Mucosa of rectum (tissue), 2 donors: ENCODE measurements around the gene TTC39A.

Source experiments
- H3K27ac ChIP-seq, 2 donors: one replicate each; pipeline ENCODE4 v1.7.0; 2013; ENCODE audit warnings: inconsistent platforms in 2 of 2, low read depth in 2 of 2, low read length in 2 of 2
- H3K27me3 ChIP-seq, 2 donors: one replicate each; pipeline ENCODE4 v1.7.0; 2013; ENCODE audit warnings: low read length in 2 of 2; ENCODE audit not compliant: control insufficient read depth in 2 of 2, insufficient read depth in 2 of 2
- H3K36me3 ChIP-seq, 2 donors: one replicate each; pipeline ENCODE4 v1.7.0; 2013; ENCODE audit warnings: low read length in 2 of 2; ENCODE audit not compliant: control insufficient read depth in 2 of 2, insufficient read depth in 2 of 2
- H3K4me1 ChIP-seq, 2 donors: one replicate each; pipeline ENCODE4 v1.7.0; 2013; ENCODE audit warnings: low read length in 2 of 2, mild to moderate bottlenecking in 1 of 2; ENCODE audit not compliant: control insufficient read depth in 2 of 2, insufficient read depth in 2 of 2
- H3K4me3 ChIP-seq, 2 donors: one replicate each; pipeline ENCODE4 v1.7.0; 2013; ENCODE audit warnings: low read length in 2 of 2
- H3K9ac ChIP-seq, 2 donors: one replicate each; pipeline ENCODE4 v1.7.0; 2013; ENCODE audit warnings: low read length in 2 of 2, low read depth in 1 of 2, mild to moderate bottlenecking in 1 of 2
- H3K9me3 ChIP-seq, 2 donors: one replicate each; pipeline ENCODE4 v1.7.0; 2013; ENCODE audit warnings: low read length in 2 of 2; ENCODE audit not compliant: control insufficient read depth in 2 of 2
- donor health status: healthy.
- donor health status: Normal muscosa, but diverticular disease.

Gene TTC39A

GRCh38 chr1:51241119-51241518, 89.2 kb downstream of the TTC39A start:
- Histone ChIP-seq H3K27me3 (no peaks in the 10 kb centered on the region), H3K4me1 (peaks cover 19% of the 10 kb centered on the region in 2 donors), H3K9ac (no peak overlapping the region), H3K9me3 (no peaks in the 10 kb centered on the region), H3K4me3 (no peak overlapping the region), H3K36me3 (no peaks in the 10 kb centered on the region), H3K27ac (no peak overlapping the region)

- Histone ChIP-seq H3K36me3 (no peaks in the 10 kb centered on the region), H3K4me1 (peaks cover 24 to 25% of the 10 kb centered on the region in 2 donors), H3K9me3 (no peaks in the 10 kb centered on the region), H3K27me3 (no peaks in the 10 kb centered on the region), H3K9ac (no peak overlapping the region), H3K27ac (no peak overlapping the region), H3K4me3 (peak overlapping the region in 1 of 2 donors; percentile 23)
These were observed 90.3 kb downstream of the TTC39A start for GRCh38 chr1:51240084-51240483.

DNA sequence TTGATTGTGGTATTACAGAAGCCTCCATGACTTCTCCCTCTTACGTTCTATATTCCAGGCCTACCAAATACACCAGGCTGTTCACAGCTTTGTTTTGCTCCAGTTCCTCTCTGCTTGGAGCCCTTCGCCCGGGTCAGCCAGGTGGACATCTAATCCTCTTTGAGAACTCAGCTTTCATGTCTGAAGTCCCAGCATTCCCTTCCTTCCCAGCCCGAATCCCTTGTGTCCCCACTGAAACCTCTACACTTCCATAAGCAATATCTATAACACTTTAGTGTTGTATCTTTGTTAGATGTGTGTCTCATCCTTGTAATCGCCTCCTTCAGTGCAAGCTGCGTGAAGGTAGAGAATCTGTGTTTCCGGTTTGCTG, 92.3 kb downstream of the TTC39A start:
- Histone ChIP-seq H3K27ac (peak overlapping the region; percentile 61 to 98), H3K4me1 (peaks cover 25 to 30% of the 10 kb centered on the region in 2 donors), H3K4me3 (peak overlapping the region; percentile 98 to 99), H3K27me3 (no peaks in the 10 kb centered on the region), H3K9me3 (no peaks in the 10 kb centered on the region), H3K9ac (peak overlapping the region; percentile 26 to 100), H3K36me3 (no peaks in the 10 kb centered on the region)

- H3K27ac ChIP-seq: peak overlapping the region; percentile 95 to 98
- H3K9me3 ChIP-seq: no peaks in the 10 kb centered on the region
- H3K27me3 ChIP-seq: no peaks in the 10 kb centered on the region
- peaks cover 25 to 30% of the 10 kb centered on the region in 2 donors for H3K4me1 ChIP-seq
- no peaks in the 10 kb centered on the region for H3K36me3 ChIP-seq
- peak overlapping the region; percentile 98 to 99 for H3K4me3 ChIP-seq
- H3K9ac ChIP-seq: peak overlapping the region; percentile 99 to 100
These were observed 92.9 kb downstream of the TTC39A start for GRCh38 chr1:51237351-51238033.
